GM19463 (cell line): ENCODE measurements around the gene MORN1.

Source experiments
- ATAC-seq: cut with Tn5 transposase; IDR thresholded peaks from one replicate; pipeline ENCODE4 v1.9.1; 2021; ENCODE audit warnings: mild to moderate bottlenecking, moderate library complexity; ENCODE audit not compliant: unreplicated experiment

The MORN1 gene

GRCh38 chr1:2422523-2422922, 31.2 kb upstream of the MORN1 start:
- ATAC-seq: no peak

- ATAC-seq: no peak
These were observed 28.1 kb upstream of the MORN1 start for GRCh38 chr1:2419416-2419815.

GRCh38 chr1:2418791-2419320, 27.5 kb upstream of the MORN1 start:
- no peak for ATAC-seq

- no peak for ATAC-seq
These were observed 26.5 kb upstream of the MORN1 start for GRCh38 chr1:2417833-2418225.

GRCh38 chr1:2417083-2417832, 25.9 kb upstream of the MORN1 start:
- no peak for ATAC-seq

GRCh38 chr1:2416403-2416802, 25.0 kb upstream of the MORN1 start:
- ATAC-seq: no peak

GRCh38 chr1:2415801-2416208, 24.5 kb upstream of the MORN1 start:
- no peak for ATAC-seq

GRCh38 chr1:2415337-2415736, 24.0 kb upstream of the MORN1 start:
- ATAC-seq: no peak

GRCh38 chr1:2414297-2414958, 23.1 kb upstream of the MORN1 start:
- ATAC-seq: no peak

GRCh38 chr1:2413495-2414296, 22.3 kb upstream of the MORN1 start:
- no peak for ATAC-seq

- ATAC-seq: peak; percentile 19
These were observed 21.6 kb upstream of the MORN1 start for GRCh38 chr1:2412773-2413494.

GRCh38 chr1:2412395-2412772, 21.0 kb upstream of the MORN1 start, which contains the start of gene PEX10:
Gene PEX10, minus strand, starts transcription at chr1:2412564. Its CDS starts 62 bp downstream, at chr1:2412502.
- ATAC-seq: peak; percentile 81

- ATAC-seq: peak; percentile 18
These were observed 20.5 kb upstream of the MORN1 start for GRCh38 chr1:2411801-2412394.

GRCh38 chr1:2409745-2410144, 18.4 kb upstream of the MORN1 start:
- no peak for ATAC-seq

GRCh38 chr1:2408859-2409276, 17.5 kb upstream of the MORN1 start:
- no peak for ATAC-seq

GRCh38 chr1:2408456-2408855, 17.1 kb upstream of the MORN1 start:
- no peak for ATAC-seq

GRCh38 chr1:2407991-2408275, 16.6 kb upstream of the MORN1 start:
- no peak for ATAC-seq

GRCh38 chr1:2407166-2407990, 16.0 kb upstream of the MORN1 start:
- ATAC-seq: no peak

- ATAC-seq: no peak
These were observed 15.2 kb upstream of the MORN1 start for GRCh38 chr1:2406451-2407041.
